22Rv1 (cell line): ENCODE results near the gene ATXN7L3B.

Source experiments
- ZFX ChIP-seq: fragments of 450-650 bp; IDR thresholded peaks from 2 replicates; pipeline ENCODE4 v1.6.1; 2017; ENCODE audit warnings: antibody characterized with exemption, borderline replicate concordance
- TF ChIP-seq, protein P1 (sequence below): fragments of 450-650 bp; IDR thresholded peaks from 2 replicates; pipeline ENCODE4 v1.5.1; 2017; ENCODE audit warnings: mild to moderate bottlenecking

DNA sequence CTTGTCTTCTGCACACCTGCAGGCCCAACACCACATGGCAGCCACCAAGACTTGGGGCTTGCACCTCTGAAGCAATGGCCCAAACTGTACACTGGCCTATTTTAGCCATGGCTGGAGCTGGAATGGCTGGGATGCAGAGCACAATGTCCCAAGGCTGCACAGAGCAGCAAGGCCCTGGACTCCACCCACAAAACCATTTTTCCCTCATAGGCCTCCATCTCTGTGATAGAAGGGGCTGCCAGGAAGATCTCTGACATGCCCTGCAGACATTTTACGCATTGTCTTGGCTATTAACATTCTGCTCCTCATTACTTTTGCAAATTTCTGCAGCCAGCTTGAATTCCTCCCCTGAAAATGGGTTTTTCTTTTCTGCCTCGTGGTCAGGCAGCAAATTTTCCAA, 22.1 kb downstream of the ATXN7L3B start:
- TF ChIP-seq, protein P1, sequence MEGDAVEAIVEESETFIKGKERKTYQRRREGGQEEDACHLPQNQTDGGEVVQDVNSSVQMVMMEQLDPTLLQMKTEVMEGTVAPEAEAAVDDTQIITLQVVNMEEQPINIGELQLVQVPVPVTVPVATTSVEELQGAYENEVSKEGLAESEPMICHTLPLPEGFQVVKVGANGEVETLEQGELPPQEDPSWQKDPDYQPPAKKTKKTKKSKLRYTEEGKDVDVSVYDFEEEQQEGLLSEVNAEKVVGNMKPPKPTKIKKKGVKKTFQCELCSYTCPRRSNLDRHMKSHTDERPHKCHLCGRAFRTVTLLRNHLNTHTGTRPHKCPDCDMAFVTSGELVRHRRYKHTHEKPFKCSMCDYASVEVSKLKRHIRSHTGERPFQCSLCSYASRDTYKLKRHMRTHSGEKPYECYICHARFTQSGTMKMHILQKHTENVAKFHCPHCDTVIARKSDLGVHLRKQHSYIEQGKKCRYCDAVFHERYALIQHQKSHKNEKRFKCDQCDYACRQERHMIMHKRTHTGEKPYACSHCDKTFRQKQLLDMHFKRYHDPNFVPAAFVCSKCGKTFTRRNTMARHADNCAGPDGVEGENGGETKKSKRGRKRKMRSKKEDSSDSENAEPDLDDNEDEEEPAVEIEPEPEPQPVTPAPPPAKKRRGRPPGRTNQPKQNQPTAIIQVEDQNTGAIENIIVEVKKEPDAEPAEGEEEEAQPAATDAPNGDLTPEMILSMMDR, result no peak
- no peak for TF ChIP-seq ZFX
